Fibroblast of lung (primary cell): ENCODE data around the gene HASPIN. TPM values are rescaled to one million over a fixed set of nuclear protein-coding genes. Genes with fewer than 3 reads are reported as not detected.
A peak's percentile ranks its signal among the peaks of the same experiment; 100 is the strongest.
"Not testable (repeated sequence)": the region's sequence is repeated elsewhere in the genome, so short reads cannot be mapped to it uniquely, and the experiment has no call there.

ENCODE experiments used
- DNase-seq, 2 donors: peaks; one replicate each; pipeline versions ENCODE4 v3.0.0 to v3.0.0-alpha.2; 2010; ENCODE audit warnings: low read depth in 2 of 2
- H2AFZ ChIP-seq: 2 replicates; pipeline ENCODE4 v1.5.1; 2012; ENCODE audit warnings: low read length, control low read depth, inconsistent platforms
- H3K27ac ChIP-seq: 2 replicates; pipeline ENCODE4 v1.5.1; 2011; ENCODE audit warnings: low read length, control low read depth; ENCODE audit not compliant: insufficient read depth
- H3K27me3 ChIP-seq: 2 replicates; pipeline ENCODE4 v1.5.1; 2011; ENCODE audit warnings: mild to moderate bottlenecking, low read length; ENCODE audit not compliant: control insufficient read depth, insufficient read depth
- H3K36me3 ChIP-seq: 2 replicates; pipeline ENCODE4 v1.5.1; 2011; ENCODE audit warnings: low read length; ENCODE audit not compliant: control insufficient read depth, insufficient read depth
- H3K4me1 ChIP-seq: 2 replicates; pipeline ENCODE4 v1.5.1; 2011; ENCODE audit warnings: low read length; ENCODE audit not compliant: control insufficient read depth, insufficient read depth; ENCODE audit errors: extremely low read depth
- H3K4me2 ChIP-seq: 2 replicates; pipeline ENCODE4 v1.5.1; 2011; ENCODE audit warnings: low read length, control low read depth; ENCODE audit not compliant: insufficient read depth; ENCODE audit errors: extremely low read depth
- H3K4me3 ChIP-seq, 4 experiments: fragments of 200-600 bp in 1 of 4; sonication (generic) in 1 of 4; replicated peaks in 1 of 4; 2 replicates each; pipeline ENCODE4 v1.5.1; 2011 to 2016; ENCODE audit warnings: low read length in 4 of 4, low read depth in 3 of 4, mild to moderate bottlenecking in 3 of 4, control low read depth in 2 of 4, inconsistent platforms in 1 of 4, mixed read lengths in 1 of 4; ENCODE audit not compliant: insufficient read depth in 1 of 4; ENCODE audit errors: control extremely low read depth in 1 of 4
- H3K79me2 ChIP-seq: 2 replicates; pipeline ENCODE4 v1.5.1; 2012; ENCODE audit warnings: mild to moderate bottlenecking, low read length, inconsistent platforms; ENCODE audit not compliant: control insufficient read depth, insufficient read depth
- H3K9ac ChIP-seq: 2 replicates; pipeline ENCODE4 v1.5.1; 2011; ENCODE audit warnings: mild to moderate bottlenecking, low read length, control low read depth; ENCODE audit not compliant: insufficient read depth
- H3K9me3 ChIP-seq: 2 replicates; pipeline ENCODE4 v1.5.1; 2012; ENCODE audit warnings: low read depth, low read length; ENCODE audit not compliant: control insufficient read depth, insufficient read depth
- H4K20me1 ChIP-seq: 2 replicates; pipeline ENCODE4 v1.5.1; 2011; ENCODE audit warnings: low read length; ENCODE audit not compliant: control insufficient read depth, insufficient read depth; ENCODE audit errors: extremely low read depth
- CTCF ChIP-seq, 2 donors: IDR thresholded peaks in 1 of 2; conservative IDR thresholded peaks in 1 of 2; 1 replicate in 1 of 2; 2 replicates in 1 of 2; pipeline ENCODE4 v1.5.1; 2011 to 2012; ENCODE audit warnings: low read length in 2 of 2, control low read depth in 1 of 2, inconsistent platforms in 1 of 2, low read depth in 1 of 2, mild to moderate bottlenecking in 1 of 2
- EZH2 ChIP-seq: IDR thresholded peaks from 2 replicates; pipeline ENCODE4 v1.5.1; 2012; ENCODE audit warnings: low read length, control low read depth, mild to moderate bottlenecking; ENCODE audit errors: missing control alignments
- polyA plus RNA-seq, 2 donors: library from polyadenylated mRNA; depleted of rRNA in 1 of 2; stranded (reverse) in 1 of 2; unstranded in 1 of 2; fragments of >200 nt; gene quantifications; 2 replicates each; pipeline ENCODE4 v1.2.1, GENCODE V29; 2011 to 2012; ENCODE audit warnings: missing spikeins in 1 of 2
- total RNA-seq: library from RNA; depleted of rRNA; stranded (reverse); fragments of >200 nt; gene quantifications from 2 replicates; pipeline ENCODE4 v1.2.1, GENCODE V29; 2014

HASPIN gene
- total and polyA plus RNA-seq, 2 donors (not counting 1 experiment from before 2014, with no cell fraction given) = 1.5 to 2.0 TPM

GRCh38 chr17:3730881-3731429 lies 7.3 kb downstream of the HASPIN start:
- Histone ChIP-seq H3K9ac (no peak overlapping the region), H3K27ac (no peak overlapping the region), H3K4me2 (peak overlapping the region; percentile 27), H3K79me2 (peaks cover 8% of the 10 kb centered on the region), H3K27me3 (no peaks in the 10 kb centered on the region), H2AFZ (peak overlapping the region; percentile 66), H3K36me3 (no peaks in the 10 kb centered on the region), H3K4me3 (no peak overlapping the region), H3K9me3 (no peaks in the 10 kb centered on the region), H3K4me1 (peaks cover 7% of the 10 kb centered on the region), H4K20me1 (no peaks in the 10 kb centered on the region)
- TF ChIP-seq CTCF (conservative IDR thresholded peaks at IDR 0.05 in 1 of 2, IDR thresholded peaks at IDR 0.05 in 1 of 2; ENCODE audit: low read depth in 1 of 2, low read length in 2 of 2) (no peak), EZH2 (no peak)
- DNase-seq = peak in 1 of 2 donors; percentile 67

GRCh38 chr17:3732210-3732621 lies 8.5 kb downstream of the HASPIN start:
- no peaks in the 10 kb centered on the region for H3K9me3 ChIP-seq
- H3K4me2 ChIP-seq = no peak overlapping the region
- DNase-seq = peak in 1 of 2 donors; percentile 59
- TF ChIP-seq CTCF (conservative IDR thresholded peaks at IDR 0.05 in 1 of 2, IDR thresholded peaks at IDR 0.05 in 1 of 2; ENCODE audit: low read depth in 1 of 2, low read length in 2 of 2) (no peak), EZH2 (no peak)
- H2AFZ ChIP-seq = no peak overlapping the region
- no peaks in the 10 kb centered on the region for H4K20me1 ChIP-seq
- H3K4me3 ChIP-seq = no peak overlapping the region
- H3K36me3 ChIP-seq = no peaks in the 10 kb centered on the region
- no peak overlapping the region for H3K9ac ChIP-seq
- H3K27ac ChIP-seq = no peak overlapping the region
- H3K27me3 ChIP-seq = no peaks in the 10 kb centered on the region
- H3K79me2 ChIP-seq = no peaks in the 10 kb centered on the region
- H3K4me1 ChIP-seq = peaks cover 7% of the 10 kb centered on the region

- not testable (repeated sequence) for H3K9me3 ChIP-seq, H3K27me3 ChIP-seq, H3K4me1 ChIP-seq, DNase-seq, H3K9ac ChIP-seq, H2AFZ ChIP-seq, H3K27ac ChIP-seq, H3K4me3 ChIP-seq, H3K79me2 ChIP-seq, H4K20me1 ChIP-seq, H3K36me3 ChIP-seq, H3K4me2 ChIP-seq
These were observed 11.2 kb downstream of the HASPIN start for GRCh38 chr17:3734911-3735276.
